K562 (cell line): Measurements from ENCODE around the gene ZC3H10. TPM values are rescaled to one million over a fixed set of nuclear protein-coding genes. Genes with fewer than 3 reads are reported as not detected.

Source experiments
- CSDE1 ChIP-seq, 2 experiments: fragments of 450-650 bp; IDR thresholded peaks; 2 replicates each; pipeline ENCODE4 v1.6.1; 2016; ENCODE audit warnings: mild to moderate bottlenecking in 1 of 2
- CTCFL ChIP-seq: IDR thresholded peaks from 2 replicates; pipeline ENCODE4 v1.6.1; 2011; ENCODE audit warnings: borderline replicate concordance, low read depth, mild to moderate bottlenecking, moderate library complexity, low read length; ENCODE audit not compliant: insufficient read depth, poor library complexity, severe bottlenecking
- NFRKB ChIP-seq: fragments of 450-650 bp; IDR thresholded peaks from 2 replicates; pipeline ENCODE4 v1.6.1; 2016; ENCODE audit warnings: low read depth
- NR2F6 ChIP-seq: fragments of 450-650 bp; formaldehyde crosslinking; IDR thresholded peaks from 2 replicates; pipeline ENCODE4 v1.4.0; 2020; ENCODE audit warnings: mild to moderate bottlenecking
- NR3C1 ChIP-seq: sonication (generic); formaldehyde crosslinking; IDR thresholded peaks from 2 replicates; pipeline ENCODE4 v1.8.1; 2022; ENCODE audit warnings: missing genetic modification reagents
- PCBP2 ChIP-seq: fragments of 200-400 bp; formaldehyde crosslinking; IDR thresholded peaks from 2 replicates; pipeline ENCODE4 v1.6.1; 2018; ENCODE audit warnings: low read length, low read depth, mild to moderate bottlenecking, moderate library complexity; ENCODE audit not compliant: poor library complexity, severe bottlenecking
- SMC3 ChIP-seq: conservative IDR thresholded peaks from 2 replicates; pipeline ENCODE4 v1.6.1; 2011; ENCODE audit warnings: low read depth, low read length, improper control_type of control experiment; ENCODE audit not compliant: insufficient read depth
- SREBF1 ChIP-seq: fragments of 150-350 bp; IDR thresholded peaks from 2 replicates; pipeline ENCODE4 v1.6.1; 2014; ENCODE audit warnings: antibody characterized with exemption, low read depth, low read length, borderline replicate concordance
- ZKSCAN8 ChIP-seq: fragments of 200-800 bp; sonication (Bioruptor generic); IDR thresholded peaks from 2 replicates; pipeline ENCODE4 v1.6.1; 2016; ENCODE audit warnings: missing genetic modification characterization, missing compliant biosample characterization
- polyA plus RNA-seq, 8 experiments: library from polyadenylated mRNA; depleted of rRNA in 4 of 8; stranded (reverse) in 5 of 8; unstranded in 3 of 8; fragments of >200 nt; fragmentation: Nextera tagmentation in 2 of 8; fragmentation: Illumina TruSeq in 1 of 8; extraction: Ambion mirVana in 2 of 8; extraction: Trizol in 1 of 8; gene quantifications; 2 replicates each; pipeline versions ENCODE4 v1.2.1 to v1.2.3, GENCODE V29; 2011 to 2014; ENCODE audit warnings: inconsistent platforms in 1 of 8, missing spikeins in 1 of 8
- total RNA-seq, 7 experiments: library from RNA; depleted of rRNA in 6 of 7; stranded (reverse); fragments of >200 nt in 6 of 7; fragmentation: Illumina TruSeq in 2 of 7; extraction: Trizol in 2 of 7; gene quantifications; 2 replicates each; pipeline versions ENCODE4 v1.2.1 to v1.2.3, GENCODE V29; 2011 to 2021; ENCODE audit warnings: low replicate concordance in 1 of 7
- TF ChIP-seq, protein P1 (sequence below), 2 experiments: fragments of 450-650 bp; IDR thresholded peaks; 2 replicates each; pipeline ENCODE4 v1.6.1; 2016; ENCODE audit warnings: mild to moderate bottlenecking in 2 of 2, borderline replicate concordance in 1 of 2, low read depth in 1 of 2, moderate library complexity in 1 of 2
- TF ChIP-seq, protein P2 (sequence below): fragments of 150-350 bp; IDR thresholded peaks from 2 replicates; pipeline ENCODE4 v1.6.1; 2014; ENCODE audit warnings: low read depth, mild to moderate bottlenecking, low read length, borderline replicate concordance

Gene ZC3H10
- total and polyA plus RNA-seq, 9 of the 15 experiments (the other 6 are each of a cell fraction or from before 2014, with no cell fraction given), result 0.31 to 4.1 (median 1.6) TPM

- TF ChIP-seq, protein P1, sequence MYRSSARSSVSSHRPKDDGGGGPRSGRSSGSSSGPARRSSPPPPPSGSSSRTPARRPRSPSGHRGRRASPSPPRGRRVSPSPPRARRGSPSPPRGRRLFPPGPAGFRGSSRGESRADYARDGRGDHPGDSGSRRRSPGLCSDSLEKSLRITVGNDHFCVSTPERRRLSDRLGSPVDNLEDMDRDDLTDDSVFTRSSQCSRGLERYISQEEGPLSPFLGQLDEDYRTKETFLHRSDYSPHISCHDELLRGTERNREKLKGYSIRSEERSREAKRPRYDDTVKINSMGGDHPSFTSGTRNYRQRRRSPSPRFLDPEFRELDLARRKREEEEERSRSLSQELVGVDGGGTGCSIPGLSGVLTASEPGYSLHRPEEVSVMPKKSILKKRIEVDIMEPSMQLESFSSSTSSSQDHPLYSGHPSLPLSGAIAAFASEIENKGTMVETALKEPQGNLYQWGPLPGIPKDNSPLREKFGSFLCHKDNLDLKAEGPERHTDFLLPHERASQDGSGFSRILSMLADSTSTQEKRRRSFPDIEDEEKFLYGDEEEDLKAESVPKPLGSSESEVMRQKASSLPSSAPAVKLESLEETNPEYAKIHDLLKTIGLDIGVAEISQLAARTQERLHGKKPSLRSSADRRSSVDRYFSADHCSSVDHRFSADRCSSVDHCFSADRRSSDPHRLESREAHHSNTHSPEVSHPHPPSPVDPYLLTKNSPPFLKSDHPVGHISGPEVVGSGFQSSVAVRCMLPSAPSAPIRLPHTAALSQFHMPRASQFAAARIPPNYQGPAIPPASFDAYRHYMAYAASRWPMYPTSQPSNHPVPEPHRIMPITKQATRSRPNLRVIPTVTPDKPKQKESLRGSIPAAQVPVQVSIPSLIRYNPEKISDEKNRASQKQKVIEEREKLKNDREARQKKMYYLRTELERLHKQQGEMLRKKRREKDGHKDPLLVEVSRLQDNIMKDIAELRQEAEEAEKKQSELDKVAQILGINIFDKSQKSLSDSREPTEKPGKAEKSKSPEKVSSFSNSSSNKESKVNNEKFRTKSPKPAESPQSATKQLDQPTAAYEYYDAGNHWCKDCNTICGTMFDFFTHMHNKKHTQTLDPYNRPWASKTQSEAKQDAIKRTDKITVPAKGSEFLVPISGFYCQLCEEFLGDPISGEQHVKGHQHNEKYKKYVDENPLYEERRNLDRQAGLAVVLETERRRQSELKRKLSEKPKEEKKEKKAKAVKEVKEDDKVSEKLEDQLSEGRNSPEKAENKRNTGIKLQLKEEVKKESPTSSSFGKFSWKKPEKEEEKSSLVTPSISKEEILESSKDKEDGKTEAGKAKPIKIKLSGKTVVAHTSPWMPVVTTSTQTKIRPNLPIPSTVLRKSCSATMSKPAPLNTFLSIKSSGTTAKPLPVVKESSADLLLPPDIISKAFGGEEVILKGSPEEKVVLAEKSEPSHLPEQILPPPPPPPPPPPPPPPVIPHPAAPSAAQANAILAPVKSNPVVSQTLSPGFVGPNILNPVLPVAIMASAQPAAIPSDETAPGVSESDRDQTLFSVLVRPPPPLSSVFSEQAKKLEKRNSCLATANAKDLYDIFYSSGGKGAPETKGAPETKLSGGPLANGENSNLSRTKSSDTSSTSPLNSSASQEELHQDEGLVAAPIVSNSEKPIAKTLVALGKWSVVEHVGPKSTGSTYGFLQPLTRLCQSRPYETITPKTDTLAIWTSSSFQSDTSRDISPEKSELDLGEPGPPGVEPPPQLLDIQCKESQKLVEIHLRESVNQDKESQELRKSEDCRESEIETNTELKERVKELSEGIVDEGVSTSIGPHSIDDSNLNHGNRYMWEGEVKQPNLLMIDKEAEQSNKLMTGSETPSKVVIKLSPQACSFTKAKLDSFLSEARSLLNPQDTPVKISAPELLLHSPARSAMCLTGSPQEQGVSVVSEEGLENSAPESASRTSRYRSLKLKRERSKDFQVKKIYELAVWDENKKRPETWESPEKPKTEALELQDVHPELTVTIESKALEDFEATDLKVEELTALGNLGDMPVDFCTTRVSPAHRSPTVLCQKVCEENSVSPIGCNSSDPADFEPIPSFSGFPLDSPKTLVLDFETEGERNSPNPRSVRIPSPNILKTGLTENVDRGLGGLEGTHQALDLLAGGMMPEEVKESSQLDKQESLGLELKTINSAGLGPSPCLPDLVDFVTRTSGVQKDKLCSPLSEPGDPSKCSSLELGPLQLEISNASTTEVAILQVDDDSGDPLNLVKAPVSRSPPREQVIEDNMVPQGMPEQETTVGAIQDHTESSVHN (IDR thresholded peaks at IDR 0.05; ENCODE audit: borderline replicate concordance in 1 of 2, low read depth in 1 of 2), result peak in 1 of 2 experiments; percentile 84; a peak in 2 of 4 replicates
- TF ChIP-seq NR3C1 (CRISPR knock-in tag), result no peak
- TF ChIP-seq NR2F6 (CRISPR knock-in tag), result 0 out of 2 replicates have a peak, but pooled peaks have one; percentile 39
- no peak for TF ChIP-seq SREBF1
- TF ChIP-seq PCBP2, result no peak
- peak; percentile 100 for TF ChIP-seq NFRKB
- no peak for TF ChIP-seq CTCFL
- TF ChIP-seq CSDE1 (IDR thresholded peaks at IDR 0.05), result peak; percentile 76 to 83; a peak in 2 of 4 replicates
- TF ChIP-seq ZKSCAN8 (CRISPR knock-in tag), result no peak
- TF ChIP-seq SMC3, result 0 out of 2 replicates have a peak, but pooled peaks have one; percentile 23
- TF ChIP-seq, protein P2, sequence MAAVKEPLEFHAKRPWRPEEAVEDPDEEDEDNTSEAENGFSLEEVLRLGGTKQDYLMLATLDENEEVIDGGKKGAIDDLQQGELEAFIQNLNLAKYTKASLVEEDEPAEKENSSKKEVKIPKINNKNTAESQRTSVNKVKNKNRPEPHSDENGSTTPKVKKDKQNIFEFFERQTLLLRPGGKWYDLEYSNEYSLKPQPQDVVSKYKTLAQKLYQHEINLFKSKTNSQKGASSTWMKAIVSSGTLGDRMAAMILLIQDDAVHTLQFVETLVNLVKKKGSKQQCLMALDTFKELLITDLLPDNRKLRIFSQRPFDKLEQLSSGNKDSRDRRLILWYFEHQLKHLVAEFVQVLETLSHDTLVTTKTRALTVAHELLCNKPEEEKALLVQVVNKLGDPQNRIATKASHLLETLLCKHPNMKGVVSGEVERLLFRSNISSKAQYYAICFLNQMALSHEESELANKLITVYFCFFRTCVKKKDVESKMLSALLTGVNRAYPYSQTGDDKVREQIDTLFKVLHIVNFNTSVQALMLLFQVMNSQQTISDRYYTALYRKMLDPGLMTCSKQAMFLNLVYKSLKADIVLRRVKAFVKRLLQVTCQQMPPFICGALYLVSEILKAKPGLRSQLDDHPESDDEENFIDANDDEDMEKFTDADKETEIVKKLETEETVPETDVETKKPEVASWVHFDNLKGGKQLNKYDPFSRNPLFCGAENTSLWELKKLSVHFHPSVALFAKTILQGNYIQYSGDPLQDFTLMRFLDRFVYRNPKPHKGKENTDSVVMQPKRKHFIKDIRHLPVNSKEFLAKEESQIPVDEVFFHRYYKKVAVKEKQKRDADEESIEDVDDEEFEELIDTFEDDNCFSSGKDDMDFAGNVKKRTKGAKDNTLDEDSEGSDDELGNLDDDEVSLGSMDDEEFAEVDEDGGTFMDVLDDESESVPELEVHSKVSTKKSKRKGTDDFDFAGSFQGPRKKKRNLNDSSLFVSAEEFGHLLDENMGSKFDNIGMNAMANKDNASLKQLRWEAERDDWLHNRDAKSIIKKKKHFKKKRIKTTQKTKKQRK, result no peak
These were observed 1.6 kb upstream of the ZC3H10 start, which contains the start of gene RPL41 (continued) for GRCh38 chr12:56116267-56117081.
